ENCODE measurements around the gene CUL5. TPM values are rescaled to one million over a fixed set of nuclear protein-coding genes. Genes with fewer than 3 reads are reported as not detected.

Gene CUL5
- total and polyA plus RNA-seq, 2 donors (not counting 1 experiment from before 2014, with no cell fraction given): 22.9 to 28.2 TPM

DNA sequence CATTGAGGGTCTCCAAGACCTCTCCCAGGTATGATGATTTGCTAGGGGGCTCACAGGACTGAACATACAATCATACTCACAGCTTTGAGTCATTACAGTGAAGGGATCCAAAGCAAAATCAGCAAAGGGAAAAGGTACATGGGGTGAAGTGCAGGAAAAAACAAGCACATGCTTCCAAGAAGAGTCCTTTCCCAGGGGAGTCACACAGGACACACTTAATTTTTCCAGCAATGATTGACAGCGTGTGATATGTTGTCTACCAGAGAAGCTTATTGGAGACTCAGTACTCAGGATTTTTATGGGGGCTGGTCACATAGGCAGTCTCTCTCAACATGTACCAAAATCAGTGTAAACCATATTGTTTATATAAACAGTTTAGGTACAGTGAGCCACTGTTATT is 25.3 kb downstream of the CUL5 start:
- peaks cover 8% of the 10 kb centered on the region for H3K4me1 ChIP-seq (ENCODE audit: control insufficient read depth, extremely low read depth, insufficient read depth, low read length)
- no peaks in the 10 kb centered on the region for H3K27me3 ChIP-seq (ENCODE audit: control insufficient read depth, insufficient read depth, low read length)
- no peaks in the 10 kb centered on the region for H4K20me1 ChIP-seq (ENCODE audit: control insufficient read depth, extremely low read depth, insufficient read depth, low read length)
- H3K4me3 ChIP-seq (replicated peaks in 1 of 4; ENCODE audit: control extremely low read depth in 1 of 4, insufficient read depth in 1 of 4, low read depth in 3 of 4, low read length in 4 of 4): no peak overlapping the region
- no peak overlapping the region for H3K9ac ChIP-seq (ENCODE audit: insufficient read depth, low read length)
- no peak overlapping the region for H2AFZ ChIP-seq (ENCODE audit: low read length)
- no peaks in the 10 kb centered on the region for H3K9me3 ChIP-seq (ENCODE audit: control insufficient read depth, insufficient read depth, low read depth, low read length)
- peaks cover 24% of the 10 kb centered on the region for H3K79me2 ChIP-seq (ENCODE audit: control insufficient read depth, insufficient read depth, low read length)
- H3K4me2 ChIP-seq (ENCODE audit: extremely low read depth, insufficient read depth, low read length): no peak overlapping the region
- no peak for DNase-seq (ENCODE audit: low read depth in 2 of 2)
- no peak overlapping the region for H3K27ac ChIP-seq (ENCODE audit: insufficient read depth, low read length)
- TF ChIP-seq, protein P1, sequence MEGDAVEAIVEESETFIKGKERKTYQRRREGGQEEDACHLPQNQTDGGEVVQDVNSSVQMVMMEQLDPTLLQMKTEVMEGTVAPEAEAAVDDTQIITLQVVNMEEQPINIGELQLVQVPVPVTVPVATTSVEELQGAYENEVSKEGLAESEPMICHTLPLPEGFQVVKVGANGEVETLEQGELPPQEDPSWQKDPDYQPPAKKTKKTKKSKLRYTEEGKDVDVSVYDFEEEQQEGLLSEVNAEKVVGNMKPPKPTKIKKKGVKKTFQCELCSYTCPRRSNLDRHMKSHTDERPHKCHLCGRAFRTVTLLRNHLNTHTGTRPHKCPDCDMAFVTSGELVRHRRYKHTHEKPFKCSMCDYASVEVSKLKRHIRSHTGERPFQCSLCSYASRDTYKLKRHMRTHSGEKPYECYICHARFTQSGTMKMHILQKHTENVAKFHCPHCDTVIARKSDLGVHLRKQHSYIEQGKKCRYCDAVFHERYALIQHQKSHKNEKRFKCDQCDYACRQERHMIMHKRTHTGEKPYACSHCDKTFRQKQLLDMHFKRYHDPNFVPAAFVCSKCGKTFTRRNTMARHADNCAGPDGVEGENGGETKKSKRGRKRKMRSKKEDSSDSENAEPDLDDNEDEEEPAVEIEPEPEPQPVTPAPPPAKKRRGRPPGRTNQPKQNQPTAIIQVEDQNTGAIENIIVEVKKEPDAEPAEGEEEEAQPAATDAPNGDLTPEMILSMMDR (conservative IDR thresholded peaks at IDR 0.05 in 1 of 2, IDR thresholded peaks at IDR 0.05 in 1 of 2; ENCODE audit: low read depth in 1 of 2, low read length in 2 of 2): no peak
- no peak for TF ChIP-seq EZH2 (IDR thresholded peaks at IDR 0.05; ENCODE audit: low read length, missing control alignments)
- H3K36me3 ChIP-seq (ENCODE audit: control insufficient read depth, insufficient read depth, low read length): no peaks in the 10 kb centered on the region

DNA sequence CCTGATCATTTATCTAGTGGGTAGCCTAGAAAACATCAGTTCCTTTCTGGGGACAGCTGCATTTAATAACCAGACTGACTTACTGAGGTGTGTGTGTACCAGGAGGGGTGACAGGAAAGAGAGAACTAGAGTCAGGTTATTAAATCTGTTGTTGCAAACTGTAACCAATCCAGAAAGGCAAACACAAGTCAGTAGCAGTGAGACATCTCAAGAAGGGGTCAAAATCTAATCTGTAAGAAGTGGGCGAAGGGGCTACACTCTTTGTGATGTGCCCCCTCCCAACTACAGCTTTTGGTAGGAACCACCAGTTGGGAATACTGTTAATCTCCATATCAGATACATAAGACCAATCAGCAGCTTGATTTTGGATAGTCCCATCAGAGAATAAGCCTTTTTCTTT is 26.3 kb downstream of the CUL5 start:
- peaks cover 8% of the 10 kb centered on the region for H3K4me1 ChIP-seq (ENCODE audit: control insufficient read depth, extremely low read depth, insufficient read depth, low read length)

DNA sequence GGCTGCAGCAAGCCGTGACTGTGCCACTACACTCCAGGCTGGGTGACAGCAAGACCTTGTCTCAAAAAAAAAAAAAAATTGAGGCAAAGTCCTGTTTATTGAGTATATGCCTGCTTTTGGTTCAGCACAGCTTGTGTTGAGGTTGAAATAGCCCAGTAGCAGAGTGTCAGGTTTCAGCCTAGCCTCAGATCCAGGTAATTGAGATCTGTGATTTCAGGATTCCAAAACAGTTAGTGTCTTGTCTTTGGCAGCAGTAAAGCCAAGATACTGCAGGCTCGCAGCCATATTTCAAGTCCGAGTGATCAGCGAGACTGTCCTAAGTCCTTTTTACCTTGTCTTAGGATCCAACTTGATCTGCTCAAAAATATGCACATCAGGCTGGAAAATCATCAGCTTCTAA is 27.0 kb downstream of the CUL5 start:
- H3K27me3 ChIP-seq (ENCODE audit: control insufficient read depth, insufficient read depth, low read length): no peaks in the 10 kb centered on the region
- no peak overlapping the region for H3K4me3 ChIP-seq (replicated peaks in 1 of 4; ENCODE audit: control extremely low read depth in 1 of 4, insufficient read depth in 1 of 4, low read depth in 3 of 4, low read length in 4 of 4)
- H4K20me1 ChIP-seq (ENCODE audit: control insufficient read depth, extremely low read depth, insufficient read depth, low read length): no peaks in the 10 kb centered on the region
- TF ChIP-seq, protein P1 (conservative IDR thresholded peaks at IDR 0.05 in 1 of 2, IDR thresholded peaks at IDR 0.05 in 1 of 2; ENCODE audit: low read depth in 1 of 2, low read length in 2 of 2): no peak
- TF ChIP-seq EZH2 (IDR thresholded peaks at IDR 0.05; ENCODE audit: low read length, missing control alignments): no peak
- H3K79me2 ChIP-seq (ENCODE audit: control insufficient read depth, insufficient read depth, low read length): peaks cover 13% of the 10 kb centered on the region
- H3K4me2 ChIP-seq (ENCODE audit: extremely low read depth, insufficient read depth, low read length): no peak overlapping the region
- no peaks in the 10 kb centered on the region for H3K9me3 ChIP-seq (ENCODE audit: control insufficient read depth, insufficient read depth, low read depth, low read length)
- H2AFZ ChIP-seq (ENCODE audit: low read length): no peak overlapping the region
- peak in 1 of 2 donors; percentile 46 for DNase-seq (ENCODE audit: low read depth in 2 of 2)
- H3K4me1 ChIP-seq (ENCODE audit: control insufficient read depth, extremely low read depth, insufficient read depth, low read length): peaks cover 8% of the 10 kb centered on the region
- H3K9ac ChIP-seq (ENCODE audit: insufficient read depth, low read length): no peak overlapping the region
- peaks cover 2% of the 10 kb centered on the region for H3K36me3 ChIP-seq (ENCODE audit: control insufficient read depth, insufficient read depth, low read length)
- H3K27ac ChIP-seq (ENCODE audit: insufficient read depth, low read length): no peak overlapping the region

More for the DNA sequence above, 26.3 kb downstream of the CUL5 start:
- no peaks in the 10 kb centered on the region for H3K27me3 ChIP-seq (ENCODE audit: control insufficient read depth, insufficient read depth, low read length)
- peaks cover 2% of the 10 kb centered on the region for H3K36me3 ChIP-seq (ENCODE audit: control insufficient read depth, insufficient read depth, low read length)
- no peak overlapping the region for H3K4me2 ChIP-seq (ENCODE audit: extremely low read depth, insufficient read depth, low read length)
- H3K79me2 ChIP-seq (ENCODE audit: control insufficient read depth, insufficient read depth, low read length): peaks cover 19% of the 10 kb centered on the region
- no peak overlapping the region for H3K4me3 ChIP-seq (replicated peaks in 1 of 4; ENCODE audit: control extremely low read depth in 1 of 4, insufficient read depth in 1 of 4, low read depth in 3 of 4, low read length in 4 of 4)
- TF ChIP-seq, protein P1 (conservative IDR thresholded peaks at IDR 0.05 in 1 of 2, IDR thresholded peaks at IDR 0.05 in 1 of 2; ENCODE audit: low read depth in 1 of 2, low read length in 2 of 2): no peak
- TF ChIP-seq EZH2 (IDR thresholded peaks at IDR 0.05; ENCODE audit: low read length, missing control alignments): no peak
- H3K27ac ChIP-seq (ENCODE audit: insufficient read depth, low read length): no peak overlapping the region
- no peak overlapping the region for H2AFZ ChIP-seq (ENCODE audit: low read length)
- H3K9ac ChIP-seq (ENCODE audit: insufficient read depth, low read length): no peak overlapping the region
- no peaks in the 10 kb centered on the region for H4K20me1 ChIP-seq (ENCODE audit: control insufficient read depth, extremely low read depth, insufficient read depth, low read length)
- H3K9me3 ChIP-seq (ENCODE audit: control insufficient read depth, insufficient read depth, low read depth, low read length): no peaks in the 10 kb centered on the region
- DNase-seq (ENCODE audit: low read depth in 2 of 2): no peak

Measured in fibroblast of lung (primary cell).